HG02938 (cell line): ENCODE data around the gene GPR132.

ENCODE experiments used
- ATAC-seq: cut with Tn5 transposase; IDR thresholded peaks from one replicate; pipeline ENCODE4 v1.9.1; 2021; ENCODE audit warnings: mild to moderate bottlenecking, moderate library complexity; ENCODE audit not compliant: unreplicated experiment

Gene GPR132

GRCh38 chr14:105063056-105063455 is 2.2 kb downstream of the GPR132 start:
- no peak for ATAC-seq

GRCh38 chr14:105062048-105062433 is 3.2 kb downstream of the GPR132 start:
- ATAC-seq: no peak

- no peak for ATAC-seq
Observed at GRCh38 chr14:105061428-105062047, 3.7 kb downstream of the GPR132 start.

GRCh38 chr14:105060751-105061427 is 4.3 kb downstream of the GPR132 start:
- ATAC-seq: no peak

- no peak for ATAC-seq
Observed at GRCh38 chr14:105059925-105060565, 5.2 kb downstream of the GPR132 start.

- no peak for ATAC-seq
Observed at GRCh38 chr14:105059035-105059924, 6.0 kb downstream of the GPR132 start.

GRCh38 chr14:105058521-105059034 is 6.7 kb downstream of the GPR132 start:
- ATAC-seq: no peak

GRCh38 chr14:105056303-105056831 is 8.9 kb downstream of the GPR132 start:
- no peak for ATAC-seq

- ATAC-seq: no peak
Observed at GRCh38 chr14:105055736-105056302, 9.4 kb downstream of the GPR132 start.

GRCh38 chr14:105055334-105055733 is 9.9 kb downstream of the GPR132 start:
- ATAC-seq: no peak

- no peak for ATAC-seq
Observed at GRCh38 chr14:105053996-105054395, 11.2 kb downstream of the GPR132 start.

- ATAC-seq: no peak
Observed at GRCh38 chr14:105053421-105053820, 11.8 kb downstream of the GPR132 start.

- no peak for ATAC-seq
Observed at GRCh38 chr14:105052110-105052458, 13.1 kb downstream of the GPR132 start.

GRCh38 chr14:105051182-105052109 is 13.8 kb downstream of the GPR132 start:
- ATAC-seq: no peak

GRCh38 chr14:105050551-105050897 is 14.7 kb downstream of the GPR132 start:
- no peak for ATAC-seq

- no peak for ATAC-seq
Observed at GRCh38 chr14:105049753-105050550, 15.3 kb downstream of the GPR132 start.

- ATAC-seq: no peak
Observed at GRCh38 chr14:105047283-105048016, 17.8 kb downstream of the GPR132 start.

- ATAC-seq: no peak
Observed at GRCh38 chr14:105046891-105047282, 18.3 kb downstream of the GPR132 start.
